T-helper 9 cell (primary cell): Measurements from ENCODE around the gene ST3GAL2.

Experiments
- DNase-seq: peaks from one replicate; pipeline ENCODE4 v3.0.0-alpha.2; 2020

The ST3GAL2 gene

DNA sequence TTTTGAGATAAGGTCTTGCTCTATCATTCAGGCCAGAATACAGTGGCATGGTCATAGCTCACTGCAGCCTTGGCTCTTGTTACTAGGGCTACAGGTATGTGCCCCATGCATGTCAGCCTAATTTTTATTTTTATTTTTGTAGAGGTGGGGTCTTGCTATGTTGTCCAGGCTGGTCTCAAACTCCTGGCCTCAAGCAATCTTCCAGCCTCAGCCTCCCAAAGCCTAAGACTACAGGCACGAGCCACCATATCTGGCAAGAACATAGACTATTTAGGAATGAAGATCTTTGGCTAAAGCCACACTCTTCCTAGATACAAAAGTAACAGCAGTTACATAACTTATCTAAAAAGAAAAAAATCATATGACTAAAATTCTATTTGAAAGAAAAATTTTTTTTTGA lies 107.8 kb downstream of the ST3GAL2 start:
- no peak for DNase-seq
